Lower lobe of right lung (tissue), 2 donors: ENCODE measurements around the gene IPO8. TPM values are rescaled to one million over a fixed set of nuclear protein-coding genes. Genes with fewer than 3 reads are reported as not detected.

Experiments
- ATAC-seq, 2 donors: fragments of 200-7000 bp; cut with Tn5 transposase; one replicate each; pipeline ENCODE4 v1.9.1; 2020 to 2022; ENCODE audit warnings: mild to moderate bottlenecking in 2 of 2, moderate library complexity in 2 of 2
- DNase-seq: peaks from one replicate; pipeline ENCODE4 v3.0.0-alpha.2; 2020
- H3K27ac ChIP-seq: fragments of 200-600 bp; one replicate; pipeline ENCODE4 v1.8.0; 2022
- H3K27me3 ChIP-seq: fragments of 200-600 bp; one replicate; pipeline ENCODE4 v1.8.0; 2022; ENCODE audit warnings: low read depth
- H3K36me3 ChIP-seq: fragments of 200-600 bp; one replicate; pipeline ENCODE4 v1.8.0; 2022; ENCODE audit warnings: mild to moderate bottlenecking
- H3K4me1 ChIP-seq: fragments of 200-600 bp; one replicate; pipeline ENCODE4 v1.8.0; 2022
- H3K4me3 ChIP-seq: fragments of 200-600 bp; one replicate; pipeline ENCODE4 v1.8.0; 2022; ENCODE audit warnings: mild to moderate bottlenecking
- H3K9me3 ChIP-seq: fragments of 200-600 bp; one replicate; pipeline ENCODE4 v1.8.0; 2022
- intact Hi-C: fragments of 100-400 bp; cut with DNase I; formaldehyde crosslinking; loops from one replicate; pipeline ENCODE4 v1.11.0; 2022
- total RNA-seq: library from RNA; stranded (reverse); fragmentation: NEBNext Ultra II Directional; extraction: Animal tissue kit (Norgen Biotek cat#: 25700); gene quantifications from one replicate; pipeline ENCODE4 v1.2.1, GENCODE V29; 2021
- TF ChIP-seq, protein P1 (sequence below): fragments of 200-600 bp; IDR thresholded peaks from one replicate; pipeline ENCODE4 v1.8.0; 2022; ENCODE audit warnings: antibody characterized with exemption, mild to moderate bottlenecking
- donor health status: DM: no; HTN: yes; CAD: no; lungs with severe emphysema.

Gene IPO8
- total RNA-seq, 1 donor from 2014 or later, result 51.0 TPM

DNA sequence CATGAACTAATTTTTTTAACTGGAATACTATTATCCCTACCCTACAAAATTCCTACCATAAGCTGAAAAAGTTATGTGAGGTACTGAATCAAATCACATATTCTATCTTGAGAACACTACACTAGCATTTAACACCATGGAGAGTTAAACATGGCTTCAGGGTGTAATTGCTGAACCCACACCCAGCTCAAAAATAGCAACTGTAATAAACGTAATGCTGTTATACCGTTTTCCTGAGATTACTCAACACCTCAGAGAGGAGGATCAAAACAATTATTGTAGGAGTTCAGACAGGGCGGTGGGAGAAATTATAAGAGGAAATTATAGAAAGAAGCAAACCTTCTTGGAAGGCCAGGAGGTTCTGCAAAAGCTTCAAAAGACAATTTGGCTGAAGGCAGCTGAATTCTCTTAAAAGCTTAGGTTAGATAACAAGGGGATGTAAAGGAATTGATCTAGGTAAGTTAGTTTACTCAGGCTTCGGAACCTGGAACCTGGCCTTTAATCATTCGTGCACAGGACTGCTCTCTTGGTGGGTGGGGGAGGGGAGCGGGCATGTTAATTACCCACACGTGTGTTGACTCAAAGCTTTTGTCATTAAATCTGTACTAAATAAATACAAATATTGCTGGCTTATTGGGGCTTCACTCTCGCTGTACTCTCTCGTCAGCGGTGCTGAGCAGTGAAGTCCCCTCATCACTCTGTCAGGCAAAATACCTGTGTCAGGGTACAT is 12.1 kb upstream of the IPO8 start:
- DNase-seq, result no peak
- TF ChIP-seq, protein P1, sequence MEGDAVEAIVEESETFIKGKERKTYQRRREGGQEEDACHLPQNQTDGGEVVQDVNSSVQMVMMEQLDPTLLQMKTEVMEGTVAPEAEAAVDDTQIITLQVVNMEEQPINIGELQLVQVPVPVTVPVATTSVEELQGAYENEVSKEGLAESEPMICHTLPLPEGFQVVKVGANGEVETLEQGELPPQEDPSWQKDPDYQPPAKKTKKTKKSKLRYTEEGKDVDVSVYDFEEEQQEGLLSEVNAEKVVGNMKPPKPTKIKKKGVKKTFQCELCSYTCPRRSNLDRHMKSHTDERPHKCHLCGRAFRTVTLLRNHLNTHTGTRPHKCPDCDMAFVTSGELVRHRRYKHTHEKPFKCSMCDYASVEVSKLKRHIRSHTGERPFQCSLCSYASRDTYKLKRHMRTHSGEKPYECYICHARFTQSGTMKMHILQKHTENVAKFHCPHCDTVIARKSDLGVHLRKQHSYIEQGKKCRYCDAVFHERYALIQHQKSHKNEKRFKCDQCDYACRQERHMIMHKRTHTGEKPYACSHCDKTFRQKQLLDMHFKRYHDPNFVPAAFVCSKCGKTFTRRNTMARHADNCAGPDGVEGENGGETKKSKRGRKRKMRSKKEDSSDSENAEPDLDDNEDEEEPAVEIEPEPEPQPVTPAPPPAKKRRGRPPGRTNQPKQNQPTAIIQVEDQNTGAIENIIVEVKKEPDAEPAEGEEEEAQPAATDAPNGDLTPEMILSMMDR, result no peak
- no peak for ATAC-seq
- peaks cover 36% of the 10 kb centered on the region for H3K36me3 ChIP-seq
- no peaks in the 10 kb centered on the region for H3K4me1 ChIP-seq
- H3K27ac ChIP-seq, result no peak overlapping the region
- no peaks in the 10 kb centered on the region for H3K27me3 ChIP-seq
- intact Hi-C loops, result no loop called here
- H3K9me3 ChIP-seq, result no peaks in the 10 kb centered on the region
- H3K4me3 ChIP-seq, result no peak overlapping the region

DNA sequence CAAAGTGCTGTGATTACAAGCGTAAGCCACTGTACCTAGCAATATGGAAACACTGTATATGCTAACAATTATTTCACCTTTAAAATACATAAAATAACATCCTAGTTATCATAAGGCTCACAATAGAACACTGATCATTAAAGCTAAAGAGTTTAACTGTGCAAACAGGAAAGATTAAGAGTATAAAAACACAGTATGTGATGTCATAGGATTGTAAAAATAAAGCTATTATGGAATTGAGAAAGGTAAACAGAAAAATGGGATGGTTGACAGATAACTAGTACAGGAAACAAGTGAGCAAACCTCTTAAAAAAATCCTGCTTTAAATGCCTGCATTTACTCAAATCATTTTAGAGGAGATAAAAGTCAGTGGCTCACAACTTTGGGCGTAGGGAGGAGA is 10.8 kb upstream of the IPO8 start:
- DNase-seq (no peak), ATAC-seq (no peak)
- H3K27ac ChIP-seq, result no peak overlapping the region
- no peak overlapping the region for H3K4me3 ChIP-seq
- no peaks in the 10 kb centered on the region for H3K9me3 ChIP-seq
- H3K36me3 ChIP-seq, result peaks cover 25% of the 10 kb centered on the region
- no peaks in the 10 kb centered on the region for H3K4me1 ChIP-seq
- intact Hi-C loops, result no loop called here
- TF ChIP-seq, protein P1, result no peak
- no peaks in the 10 kb centered on the region for H3K27me3 ChIP-seq

DNA sequence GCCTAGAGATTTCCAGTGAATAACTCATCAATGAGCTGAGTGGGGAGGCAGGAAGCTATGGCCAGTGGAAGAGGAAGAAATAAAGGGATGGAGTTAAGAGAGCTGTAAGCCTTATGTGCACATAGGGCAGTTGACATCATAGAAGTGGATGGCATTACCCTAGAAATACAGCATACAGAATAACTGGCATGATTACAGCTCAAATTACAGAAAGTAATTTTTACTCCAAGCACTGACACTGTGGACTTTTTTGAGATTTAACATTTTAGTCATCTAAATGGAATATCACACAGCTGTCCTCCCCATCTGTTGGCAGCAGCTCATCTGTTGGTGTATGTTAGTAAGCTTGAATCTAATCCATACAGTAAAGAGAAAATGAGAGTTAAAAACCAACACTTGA is 5.4 kb upstream of the IPO8 start:
- no peak for ATAC-seq
- no peak for DNase-seq
- Histone ChIP-seq H3K27ac (no peak overlapping the region), H3K4me1 (no peaks in the 10 kb centered on the region), H3K36me3 (no peaks in the 10 kb centered on the region), H3K4me3 (no peak overlapping the region), H3K27me3 (no peaks in the 10 kb centered on the region), H3K9me3 (no peaks in the 10 kb centered on the region)
- intact Hi-C loops, result no loop called here
- TF ChIP-seq, protein P1, result no peak

DNA sequence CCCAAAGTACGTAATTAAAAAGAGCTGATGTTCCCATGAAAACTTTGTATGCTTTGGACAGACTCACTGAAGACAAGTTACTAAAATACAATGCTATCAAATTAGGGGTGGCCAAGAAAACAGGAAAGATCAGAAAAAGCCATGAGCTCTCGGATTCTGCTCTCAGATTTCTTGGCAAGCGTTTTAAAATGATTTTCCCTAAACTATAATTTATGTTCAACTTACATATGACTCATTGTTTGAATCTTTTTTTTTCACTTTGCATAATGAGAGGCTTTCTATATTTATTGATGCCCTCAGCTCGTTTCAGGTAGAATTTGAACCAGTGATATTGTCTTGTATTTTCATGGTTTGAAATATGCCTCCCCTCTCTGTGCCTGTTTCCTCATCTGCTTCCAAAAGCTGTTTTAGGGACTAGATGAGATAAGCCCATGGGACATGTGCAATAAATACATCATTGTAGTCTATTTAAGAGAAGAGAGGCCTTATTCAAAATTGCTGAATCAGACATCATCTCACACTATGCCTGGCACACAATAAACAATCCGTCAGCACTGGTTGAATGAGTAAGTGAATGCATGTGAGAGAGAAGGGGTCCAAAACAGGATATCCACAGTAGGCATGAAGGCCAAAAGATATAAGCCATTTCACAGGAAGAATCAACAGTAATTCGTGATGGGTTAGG is 4.7 kb upstream of the IPO8 start:
- Histone ChIP-seq H3K4me1 (no peaks in the 10 kb centered on the region), H3K9me3 (no peaks in the 10 kb centered on the region), H3K36me3 (no peaks in the 10 kb centered on the region), H3K27me3 (no peaks in the 10 kb centered on the region), H3K27ac (no peak overlapping the region), H3K4me3 (no peak overlapping the region)
- TF ChIP-seq, protein P1, result no peak
- intact Hi-C loops, result no loop called here
- DNase-seq, result no peak
- no peak for ATAC-seq

DNA sequence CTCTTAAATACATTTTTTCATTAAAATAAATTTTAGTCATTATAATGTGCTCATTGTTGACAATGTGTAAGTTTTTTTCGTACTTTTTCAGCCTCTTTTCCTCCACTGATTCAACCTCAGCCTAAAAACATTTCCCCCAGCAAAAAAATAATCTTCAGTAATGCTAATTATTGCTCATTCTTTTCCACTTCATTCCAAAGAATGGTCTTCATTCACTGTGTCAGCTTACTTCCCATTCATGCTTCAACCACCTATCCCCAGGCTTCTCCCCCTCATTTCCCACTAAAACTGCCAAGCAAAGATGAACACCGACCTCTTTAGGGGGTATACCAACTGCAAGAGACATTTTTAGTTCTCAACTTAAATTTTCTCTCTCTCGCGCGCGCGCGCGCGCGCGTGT is 2.7 kb upstream of the IPO8 start:
- no peak for ATAC-seq
- no peak for DNase-seq
- H3K27me3 ChIP-seq, result no peaks in the 10 kb centered on the region
- H3K27ac ChIP-seq, result no peak overlapping the region
- intact Hi-C loops, result no loop called here
- H3K4me1 ChIP-seq, result peaks cover 15% of the 10 kb centered on the region
- no peaks in the 10 kb centered on the region for H3K36me3 ChIP-seq
- no peaks in the 10 kb centered on the region for H3K9me3 ChIP-seq
- H3K4me3 ChIP-seq, result no peak overlapping the region
- TF ChIP-seq, protein P1, result no peak
